ENCODE measurements around the gene NIPA2.
A peak's percentile ranks its signal among the peaks of the same experiment; 100 is the strongest.

The NIPA2 gene

GRCh38 chr15:22868495-22868894 is 30.0 kb downstream of the NIPA2 start:
- ATAC-seq (ENCODE audit: low read depth) (no peak), DNase-seq (ENCODE audit: low spot score) (no peak)
- Histone ChIP-seq H3K4me3 (ENCODE audit: severe bottlenecking) (no peak overlapping the region), H3K4me1 (ENCODE audit: insufficient read depth, poor library complexity, severe bottlenecking) (no peaks in the 10 kb centered on the region), H3K27me3 (ENCODE audit: insufficient read depth, poor library complexity, severe bottlenecking) (no peaks in the 10 kb centered on the region), H3K36me3 (ENCODE audit: low read depth) (peaks cover 100% of the 10 kb centered on the region), H3K27ac (ENCODE audit: poor library complexity, severe bottlenecking) (no peak overlapping the region), H3K9me3 (ENCODE audit: severe bottlenecking) (no peaks in the 10 kb centered on the region)
- TF ChIP-seq CTCF (IDR thresholded peaks at IDR 0.05; ENCODE audit: poor library complexity, severe bottlenecking): no peak

GRCh38 chr15:22868928-22869327 is 30.5 kb downstream of the NIPA2 start:
- no peak for DNase-seq (ENCODE audit: low spot score)
- no peaks in the 10 kb centered on the region for H3K27me3 ChIP-seq (ENCODE audit: insufficient read depth, poor library complexity, severe bottlenecking)
- H3K27ac ChIP-seq (ENCODE audit: poor library complexity, severe bottlenecking): no peak overlapping the region
- no peak for TF ChIP-seq CTCF (IDR thresholded peaks at IDR 0.05; ENCODE audit: poor library complexity, severe bottlenecking)
- no peak overlapping the region for H3K4me3 ChIP-seq (ENCODE audit: severe bottlenecking)
- no peaks in the 10 kb centered on the region for H3K9me3 ChIP-seq (ENCODE audit: severe bottlenecking)
- H3K36me3 ChIP-seq (ENCODE audit: low read depth): peaks cover 100% of the 10 kb centered on the region
- no peaks in the 10 kb centered on the region for H3K4me1 ChIP-seq (ENCODE audit: insufficient read depth, poor library complexity, severe bottlenecking)
- peak; percentile 5; the same call in 1 of the 3 replicates for ATAC-seq (ENCODE audit: low read depth)

- no peak for ATAC-seq (ENCODE audit: low read depth)
- Histone ChIP-seq H3K36me3 (ENCODE audit: low read depth) (peaks cover 100% of the 10 kb centered on the region), H3K9me3 (ENCODE audit: severe bottlenecking) (no peaks in the 10 kb centered on the region), H3K27me3 (ENCODE audit: insufficient read depth, poor library complexity, severe bottlenecking) (no peaks in the 10 kb centered on the region), H3K4me3 (ENCODE audit: severe bottlenecking) (no peak overlapping the region), H3K27ac (ENCODE audit: poor library complexity, severe bottlenecking) (no peak overlapping the region), H3K4me1 (ENCODE audit: insufficient read depth, poor library complexity, severe bottlenecking) (no peaks in the 10 kb centered on the region)
- no peak for TF ChIP-seq CTCF (IDR thresholded peaks at IDR 0.05; ENCODE audit: poor library complexity, severe bottlenecking)
- no peak for DNase-seq (ENCODE audit: low spot score)
Measured at GRCh38 chr15:22869856-22870255, 31.4 kb downstream of the NIPA2 start.

- Histone ChIP-seq H3K27ac (ENCODE audit: poor library complexity, severe bottlenecking) (no peak overlapping the region), H3K9me3 (ENCODE audit: severe bottlenecking) (no peaks in the 10 kb centered on the region), H3K4me3 (ENCODE audit: severe bottlenecking) (no peak overlapping the region), H3K36me3 (ENCODE audit: low read depth) (peaks cover 100% of the 10 kb centered on the region), H3K4me1 (ENCODE audit: insufficient read depth, poor library complexity, severe bottlenecking) (no peaks in the 10 kb centered on the region), H3K27me3 (ENCODE audit: insufficient read depth, poor library complexity, severe bottlenecking) (no peaks in the 10 kb centered on the region)
- DNase-seq (ENCODE audit: low spot score) (no peak), ATAC-seq (ENCODE audit: low read depth) (no peak)
- no peak for TF ChIP-seq CTCF (IDR thresholded peaks at IDR 0.05; ENCODE audit: poor library complexity, severe bottlenecking)
Measured at GRCh38 chr15:22870865-22871264, 32.4 kb downstream of the NIPA2 start.

- H3K27ac ChIP-seq (ENCODE audit: poor library complexity, severe bottlenecking): no peak overlapping the region
- no peaks in the 10 kb centered on the region for H3K9me3 ChIP-seq (ENCODE audit: severe bottlenecking)
- H3K4me3 ChIP-seq (ENCODE audit: severe bottlenecking): no peak overlapping the region
- no peaks in the 10 kb centered on the region for H3K27me3 ChIP-seq (ENCODE audit: insufficient read depth, poor library complexity, severe bottlenecking)
- H3K36me3 ChIP-seq (ENCODE audit: low read depth): peaks cover 100% of the 10 kb centered on the region
- ATAC-seq (ENCODE audit: low read depth) (peak; percentile 15), DNase-seq (ENCODE audit: low spot score) (no peak)
- TF ChIP-seq CTCF (IDR thresholded peaks at IDR 0.05; ENCODE audit: poor library complexity, severe bottlenecking): no peak
- H3K4me1 ChIP-seq (ENCODE audit: insufficient read depth, poor library complexity, severe bottlenecking): no peaks in the 10 kb centered on the region
Measured at GRCh38 chr15:22871481-22872086, 33.1 kb downstream of the NIPA2 start.

All from RWPE2 (cell line).